GM18526 (cell line): Measurements from ENCODE around the gene MND1.

Source experiments
- POLR2A ChIP-seq: IDR thresholded peaks from 3 replicates; pipeline ENCODE4 v1.6.1; 2011; ENCODE audit not compliant: insufficient read length; ENCODE audit errors: extremely low read depth

The MND1 gene

GRCh38 chr4:153371701-153372234, 27.3 kb downstream of the MND1 start:
- TF ChIP-seq POLR2A = no peak

GRCh38 chr4:153372967-153373562, 28.6 kb downstream of the MND1 start:
- no peak for TF ChIP-seq POLR2A

DNA sequence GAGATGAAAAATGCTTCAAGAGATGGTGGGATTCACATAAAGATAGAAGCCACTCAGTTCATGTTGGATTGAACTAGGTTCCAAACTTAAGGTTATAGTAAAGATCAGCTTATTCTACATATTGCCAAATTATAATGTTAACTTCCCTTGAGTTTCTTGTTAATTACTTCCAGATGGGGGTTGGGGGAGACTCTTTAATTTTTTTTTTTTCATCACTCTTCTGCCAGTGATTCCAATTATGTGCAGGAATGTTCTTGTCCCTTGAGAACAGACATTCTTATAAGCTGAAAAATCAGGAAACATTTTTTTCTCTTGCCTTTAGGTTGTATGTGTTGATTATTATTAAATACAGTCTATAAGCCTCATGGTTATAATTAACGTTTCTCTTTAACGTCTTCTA, 30.0 kb downstream of the MND1 start:
- no peak for TF ChIP-seq POLR2A

GRCh38 chr4:153375303-153375702, 30.8 kb downstream of the MND1 start:
- TF ChIP-seq POLR2A = no peak

DNA sequence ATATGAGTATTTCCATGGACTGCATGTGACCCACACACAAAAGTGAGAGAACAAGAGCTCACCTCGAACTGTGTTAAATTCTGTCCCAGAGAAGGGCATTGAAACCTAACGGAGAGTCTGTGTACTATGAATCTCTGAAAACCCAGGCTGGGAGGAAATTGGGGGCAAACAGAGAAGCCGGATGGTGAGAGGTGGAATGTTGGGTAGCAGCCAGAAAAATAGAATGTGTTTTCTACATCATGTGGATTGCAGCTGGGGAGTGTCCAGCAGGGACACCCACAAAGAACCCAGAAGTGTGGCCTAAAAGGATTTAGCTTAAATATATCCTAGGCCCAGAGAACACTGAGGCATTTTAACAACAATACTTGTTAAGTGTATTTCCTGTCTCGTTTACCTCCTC, 38.6 kb downstream of the MND1 start:
- no peak for TF ChIP-seq POLR2A

DNA sequence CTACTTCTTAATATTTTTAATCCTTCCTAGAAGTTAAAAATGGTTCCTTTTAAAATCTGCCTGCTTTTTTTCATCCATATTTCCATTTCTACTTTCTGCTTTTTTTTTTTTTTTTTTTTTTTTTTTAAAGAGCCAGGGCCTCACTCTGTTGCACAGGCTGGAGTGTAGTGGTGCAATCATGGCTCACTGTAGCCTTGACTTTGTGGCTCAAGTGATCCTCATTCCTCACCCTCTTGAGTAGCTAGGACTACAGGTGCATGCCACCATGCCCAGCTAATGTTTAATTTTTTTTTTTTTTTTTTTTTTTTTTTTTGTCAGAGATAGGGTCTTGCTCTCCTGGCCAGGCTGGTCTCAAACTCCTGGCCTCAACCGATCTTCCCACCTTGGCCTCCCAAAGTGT, 39.7 kb downstream of the MND1 start:
- no peak for TF ChIP-seq POLR2A

GRCh38 chr4:153385784-153386183, 41.3 kb downstream of the MND1 start:
- TF ChIP-seq POLR2A = no peak

DNA sequence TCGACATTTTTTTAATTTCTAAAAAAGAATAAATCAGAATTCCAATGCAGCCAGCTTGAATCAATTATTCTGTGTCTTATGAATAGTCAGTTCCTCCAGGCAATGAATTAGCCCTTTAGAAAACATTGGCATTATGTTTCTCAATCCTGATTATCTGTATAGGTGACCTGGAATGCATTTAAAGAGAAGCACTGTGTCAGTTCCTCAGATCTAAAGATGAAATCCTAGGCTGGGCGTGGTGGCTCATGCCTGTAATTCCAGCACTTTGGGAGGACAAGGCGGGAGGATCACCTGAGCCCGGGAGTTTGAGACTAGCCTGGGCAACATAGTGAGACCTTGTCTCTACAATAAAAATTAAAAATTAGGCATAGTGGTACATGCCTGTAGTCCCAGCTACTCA, 43.5 kb downstream of the MND1 start:
- TF ChIP-seq POLR2A = no peak

GRCh38 chr4:153393397-153393796, 48.9 kb downstream of the MND1 start:
- TF ChIP-seq POLR2A = no peak

DNA sequence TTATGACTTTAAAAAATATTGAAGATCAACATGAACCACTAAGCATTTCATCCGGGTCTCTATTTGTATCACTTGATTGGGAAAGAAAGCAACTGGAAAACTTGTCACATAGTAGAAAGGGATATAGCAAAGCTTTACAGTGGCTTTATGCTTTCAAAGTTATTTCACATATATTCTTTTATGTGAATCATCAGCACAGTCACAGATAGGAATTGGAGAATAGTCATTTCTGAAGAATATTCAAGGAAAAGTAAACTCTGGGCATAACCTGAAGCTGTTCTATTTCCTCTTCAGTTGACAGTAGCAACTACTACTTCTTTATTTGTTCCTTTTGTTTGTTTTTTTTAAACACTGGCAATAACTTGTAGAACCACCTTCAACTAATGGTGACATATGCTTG, 50.5 kb downstream of the MND1 start:
- no peak for TF ChIP-seq POLR2A

DNA sequence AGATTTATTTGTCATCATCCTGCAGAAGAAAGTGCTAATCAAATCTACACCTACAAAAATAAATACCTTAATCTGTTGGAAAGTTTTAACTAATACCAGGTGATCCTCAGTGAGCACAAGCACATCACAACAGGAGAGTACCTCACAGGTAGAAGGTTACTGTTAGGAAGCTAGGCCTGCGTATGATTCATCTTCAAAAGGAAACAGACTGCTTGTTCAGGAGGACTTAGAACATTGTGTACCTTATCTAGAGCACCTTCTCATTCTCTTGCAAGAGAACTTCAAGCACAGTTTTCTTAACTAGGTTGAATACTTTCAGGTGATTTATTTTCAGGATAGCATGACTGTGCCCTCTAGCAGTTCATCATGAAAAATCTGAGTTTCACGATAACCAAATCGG, 54.2 kb downstream of the MND1 start:
- TF ChIP-seq POLR2A = no peak

DNA sequence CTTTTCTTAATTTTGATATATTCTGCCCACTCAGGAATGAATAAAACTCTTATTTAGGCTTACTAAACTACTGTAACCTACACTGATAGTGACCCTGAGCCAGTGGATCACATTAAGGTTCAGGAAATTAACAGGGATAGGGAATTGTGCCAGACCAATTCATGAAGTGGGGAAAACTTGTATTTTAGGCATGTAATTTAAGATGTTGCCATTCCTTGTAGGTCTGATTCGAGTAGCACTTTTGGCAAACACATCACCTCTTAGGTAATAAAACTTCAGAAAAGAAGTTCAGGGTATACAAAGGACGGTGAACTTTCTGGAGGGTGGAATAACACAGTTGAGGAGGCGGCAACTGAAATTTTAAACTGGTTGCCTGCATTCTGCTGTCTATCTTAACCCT, 54.9 kb downstream of the MND1 start:
- no peak for TF ChIP-seq POLR2A

- TF ChIP-seq POLR2A = no peak
Measured at GRCh38 chr4:153401501-153401900, 57.0 kb downstream of the MND1 start.

DNA sequence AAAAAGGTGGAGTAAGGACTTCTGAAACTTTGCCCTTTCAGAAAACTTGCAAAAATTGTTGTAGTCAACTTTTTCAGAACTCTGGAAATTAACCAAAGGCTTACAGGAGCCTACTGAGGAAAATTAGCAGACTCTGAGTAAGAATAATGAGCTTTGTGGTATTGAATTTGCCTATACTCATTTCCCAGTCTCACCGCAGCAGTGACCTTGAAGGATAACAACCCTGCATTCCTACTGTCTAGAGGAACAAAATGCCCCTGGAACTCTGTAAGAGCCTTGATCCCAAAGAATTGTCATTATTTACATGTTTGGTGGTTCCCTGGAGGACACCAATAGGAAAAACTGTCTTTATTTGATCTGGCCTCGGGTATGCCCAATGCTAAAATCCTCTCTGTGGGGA, 57.9 kb downstream of the MND1 start:
- TF ChIP-seq POLR2A = no peak

DNA sequence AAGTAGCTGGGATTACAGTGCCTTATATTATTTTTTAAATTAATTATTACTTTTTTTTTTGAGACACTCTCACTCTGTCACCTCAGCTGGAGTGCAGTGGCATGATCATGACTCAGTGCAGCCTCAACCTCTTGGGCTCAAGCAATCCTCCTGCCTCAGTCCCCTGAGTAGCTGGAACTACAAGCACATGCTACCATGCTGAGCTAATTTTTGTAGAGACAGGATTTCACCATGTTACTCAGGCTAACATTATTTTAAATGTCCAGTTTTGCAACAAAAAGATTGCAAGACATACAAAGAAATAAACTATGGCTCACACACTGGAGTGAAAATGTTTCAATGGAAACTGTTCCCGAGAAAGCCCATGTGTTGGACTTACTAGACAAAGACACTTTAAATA, 59.2 kb downstream of the MND1 start:
- TF ChIP-seq POLR2A = no peak

GRCh38 chr4:153407906-153408305, 63.4 kb downstream of the MND1 start:
- TF ChIP-seq POLR2A = no peak

DNA sequence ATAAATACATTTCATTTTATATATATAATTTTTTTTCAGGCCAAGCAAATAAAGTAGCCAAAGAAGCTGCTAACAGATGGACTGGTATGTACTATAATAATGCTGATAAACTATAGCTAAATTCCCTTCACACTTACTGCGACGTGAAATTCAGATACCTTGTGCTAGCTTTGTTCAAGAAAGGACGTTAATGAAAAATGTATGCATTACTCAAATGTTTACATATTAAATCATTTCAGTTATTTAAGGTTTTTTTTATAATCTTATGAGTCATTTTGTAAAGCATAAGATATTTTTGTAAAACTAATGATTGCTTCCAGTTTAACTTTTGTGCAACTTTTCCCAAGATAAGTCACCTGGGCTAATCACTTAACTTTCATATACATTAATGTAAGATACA, 64.4 kb downstream of the MND1 start:
- no peak for TF ChIP-seq POLR2A
